HG02852 (cell line): Measurements from ENCODE around the gene LNPK.
"Not testable (repeated sequence)": the region's sequence is repeated elsewhere in the genome, so short reads cannot be mapped to it uniquely, and the experiment has no call there.

Experiments used
- ATAC-seq: cut with Tn5 transposase; IDR thresholded peaks from one replicate; pipeline ENCODE4 v1.9.1; 2021; ENCODE audit warnings: mild to moderate bottlenecking, moderate library complexity; ENCODE audit not compliant: unreplicated experiment

LNPK gene, protein sequence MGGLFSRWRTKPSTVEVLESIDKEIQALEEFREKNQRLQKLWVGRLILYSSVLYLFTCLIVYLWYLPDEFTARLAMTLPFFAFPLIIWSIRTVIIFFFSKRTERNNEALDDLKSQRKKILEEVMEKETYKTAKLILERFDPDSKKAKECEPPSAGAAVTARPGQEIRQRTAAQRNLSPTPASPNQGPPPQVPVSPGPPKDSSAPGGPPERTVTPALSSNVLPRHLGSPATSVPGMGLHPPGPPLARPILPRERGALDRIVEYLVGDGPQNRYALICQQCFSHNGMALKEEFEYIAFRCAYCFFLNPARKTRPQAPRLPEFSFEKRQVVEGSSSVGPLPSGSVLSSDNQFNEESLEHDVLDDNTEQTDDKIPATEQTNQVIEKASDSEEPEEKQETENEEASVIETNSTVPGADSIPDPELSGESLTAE

DNA sequence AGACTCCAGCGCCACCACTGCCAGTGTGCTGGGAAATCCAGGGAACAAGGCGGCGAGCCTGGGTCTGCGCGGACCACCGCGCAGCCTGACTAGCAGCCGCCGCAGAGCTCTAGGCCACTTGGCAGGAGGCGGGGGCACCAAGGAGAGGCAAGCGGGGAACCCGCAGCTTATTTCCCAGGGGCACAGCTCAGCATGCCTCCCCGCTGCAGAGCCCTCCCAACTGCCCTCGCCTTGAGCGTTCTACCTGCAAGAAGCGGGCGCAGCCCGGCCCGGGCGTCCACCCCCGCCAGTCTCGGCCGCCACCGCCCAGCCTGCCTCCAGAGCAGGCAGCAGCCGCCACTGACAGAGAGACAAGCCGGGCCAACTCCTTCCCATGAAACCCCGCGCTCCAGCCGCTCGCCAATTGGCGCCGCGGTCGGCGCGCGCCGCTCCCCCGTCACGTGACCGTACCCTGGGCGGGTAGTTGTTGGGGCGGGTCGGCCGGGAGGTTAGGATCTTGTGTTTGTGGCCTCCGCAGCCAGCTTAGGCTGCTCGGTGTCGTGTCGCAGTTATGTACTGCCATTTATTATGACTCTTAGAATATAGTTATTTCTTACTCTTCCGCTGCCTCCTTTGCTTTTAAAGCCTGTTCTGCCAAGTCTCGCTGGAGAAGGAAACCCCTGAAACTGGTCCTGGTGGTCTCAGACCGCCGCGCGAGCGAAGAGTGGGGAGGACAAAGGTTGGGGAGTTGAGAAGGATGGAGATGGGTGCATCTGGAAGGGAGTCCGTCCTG lies at the start of gene LNPK:
TSS of gene LNPK (minus strand) at position 352 of the 772 bp plus-strand sequence. CDS start 6,683 bp downstream, outside the sequence.
- peak; percentile 90 for ATAC-seq

DNA sequence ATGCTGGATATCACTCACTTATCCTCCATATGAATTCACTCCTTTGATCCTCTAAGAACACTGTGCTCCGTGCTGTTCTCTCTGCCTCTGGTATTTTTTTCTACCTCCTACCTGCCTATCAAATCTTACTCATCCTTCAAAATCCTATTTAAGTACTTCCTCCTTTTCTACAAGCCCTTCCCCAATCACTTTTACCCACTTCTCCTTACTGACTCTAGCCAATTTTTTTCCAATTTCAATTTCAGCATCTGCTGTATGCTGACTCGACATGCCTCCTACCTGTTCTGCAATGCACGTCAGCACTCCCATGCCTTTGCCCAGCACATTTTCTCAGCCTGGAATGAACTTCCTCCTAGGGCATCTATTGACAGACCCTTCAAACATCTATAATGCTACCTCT lies 37.3 kb upstream of the LNPK start:
- no peak for ATAC-seq

DNA sequence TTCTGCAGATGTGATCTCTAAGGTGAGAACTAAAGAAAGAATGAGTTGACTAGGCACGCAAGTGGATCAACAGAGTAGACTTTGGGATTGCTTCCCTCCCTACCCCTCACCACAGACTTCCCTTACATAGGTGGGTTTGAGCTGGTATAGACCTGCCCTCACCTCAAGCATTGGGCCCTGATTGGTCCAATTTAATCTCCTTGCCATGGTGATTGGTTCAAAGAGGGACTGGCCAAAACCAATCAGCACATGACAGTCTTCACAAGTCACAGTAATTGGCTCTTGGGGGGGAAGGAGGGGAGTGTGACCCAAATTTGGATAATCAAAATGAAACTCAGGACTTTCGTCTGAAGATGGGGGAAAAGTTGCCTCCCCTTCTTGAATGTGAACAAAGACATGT lies 36.6 kb upstream of the LNPK start:
- no peak for ATAC-seq

DNA sequence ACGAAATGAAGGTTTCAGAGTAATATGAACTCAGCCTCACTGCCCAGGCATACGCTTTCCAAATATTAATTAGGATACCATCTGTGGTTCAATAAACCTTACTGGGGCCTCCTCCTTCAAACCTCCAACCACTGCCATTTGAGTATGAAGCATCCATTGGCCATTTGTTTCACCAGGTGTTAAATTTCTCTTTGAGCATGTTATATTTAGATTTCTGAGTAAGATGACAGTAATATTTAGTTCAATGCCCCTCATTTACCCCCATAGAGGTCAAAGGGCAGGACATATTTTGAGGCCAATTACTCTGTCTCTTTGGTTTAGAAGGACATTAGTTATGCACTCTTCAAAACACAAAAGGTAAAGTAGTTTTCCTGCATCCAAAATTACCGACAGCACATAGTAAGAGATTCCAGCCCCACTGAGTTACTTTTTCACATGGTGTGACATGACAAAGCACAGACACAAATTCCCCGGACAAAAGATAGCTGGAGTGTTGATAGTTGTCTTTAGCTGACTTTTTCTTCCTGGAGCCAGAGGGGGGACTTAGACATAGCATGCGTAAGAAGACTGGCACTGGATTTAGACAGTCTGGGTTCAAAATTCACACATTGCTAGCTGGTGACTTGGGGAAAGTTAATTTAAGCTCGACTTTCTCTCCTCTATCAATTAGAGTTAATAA lies 33.1 kb upstream of the LNPK start:
- ATAC-seq: no peak

DNA sequence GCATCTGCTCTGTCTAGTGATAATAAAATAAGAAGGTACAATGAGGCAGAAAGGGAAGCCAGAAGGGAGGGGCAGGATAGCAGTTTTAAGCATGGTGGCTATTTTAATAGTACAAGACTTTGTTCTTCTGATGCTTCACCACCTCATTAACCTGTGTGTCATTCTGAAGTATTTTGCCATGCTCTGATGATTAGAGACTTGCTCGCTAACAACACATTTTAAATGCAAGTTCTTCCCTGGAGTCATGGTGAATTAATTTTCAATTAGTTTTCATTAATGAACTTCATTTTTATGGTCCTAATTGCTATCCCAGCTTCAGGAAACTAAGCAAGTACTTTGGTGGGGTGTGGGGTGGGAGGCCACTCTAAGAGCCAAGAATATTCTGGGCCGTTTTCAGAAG lies 25.7 kb upstream of the LNPK start:
- ATAC-seq: no peak

DNA sequence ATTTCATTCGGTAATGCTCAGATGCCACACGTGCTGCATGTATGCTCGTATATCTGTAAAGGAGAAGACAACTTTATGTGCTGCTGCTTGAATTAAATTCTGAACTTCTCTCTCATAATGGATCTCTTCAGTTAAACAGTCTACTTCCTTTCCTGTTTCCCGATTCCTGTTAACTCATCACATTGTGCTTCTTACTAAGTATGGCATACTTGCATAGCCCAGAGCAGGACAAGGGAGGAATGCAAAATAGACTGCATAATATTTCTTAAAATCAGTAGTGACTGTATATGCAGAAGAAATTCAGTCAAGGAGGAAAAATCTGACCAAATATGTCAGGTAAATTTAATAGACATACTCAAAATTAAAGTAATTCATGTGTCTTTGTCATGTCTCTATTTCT lies 23.9 kb upstream of the LNPK start:
- ATAC-seq: no peak

DNA sequence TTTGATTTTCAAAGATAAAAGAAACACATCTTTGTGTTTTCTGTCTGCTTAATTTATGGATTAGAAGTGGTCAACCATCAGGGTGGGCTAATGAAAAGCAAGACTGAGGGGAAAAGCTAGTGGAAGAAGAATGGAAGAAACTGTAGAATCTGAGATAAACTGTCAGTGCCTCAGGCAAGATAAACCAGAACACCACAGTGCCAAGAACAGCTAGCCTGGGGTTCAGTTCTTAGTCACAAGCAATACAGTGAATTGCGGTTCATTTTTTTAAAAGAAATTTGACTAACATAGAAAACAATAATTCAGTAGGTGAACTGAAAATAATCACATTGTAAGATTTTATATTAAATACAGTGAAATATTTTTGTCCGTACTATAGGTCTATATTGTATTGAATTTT lies 22.0 kb upstream of the LNPK start:
- no peak for ATAC-seq

DNA sequence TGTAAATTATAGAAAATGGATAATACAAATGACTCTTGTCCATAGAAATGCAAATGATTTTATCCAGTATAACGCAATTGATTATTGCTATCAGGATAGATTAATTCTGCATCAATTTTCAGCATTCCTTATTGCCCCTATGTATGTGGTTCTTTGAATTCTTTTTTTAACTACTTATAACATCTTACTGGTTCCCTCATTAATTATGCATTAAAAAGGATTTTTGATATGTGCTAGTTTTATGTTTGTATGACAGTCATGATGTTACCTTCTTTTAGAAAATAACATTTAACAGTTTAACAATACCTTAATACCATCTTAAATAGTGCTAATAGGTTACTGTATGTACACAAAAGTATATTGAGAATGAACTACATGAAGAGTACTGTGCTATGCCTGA lies 20.0 kb upstream of the LNPK start:
- no peak for ATAC-seq

DNA sequence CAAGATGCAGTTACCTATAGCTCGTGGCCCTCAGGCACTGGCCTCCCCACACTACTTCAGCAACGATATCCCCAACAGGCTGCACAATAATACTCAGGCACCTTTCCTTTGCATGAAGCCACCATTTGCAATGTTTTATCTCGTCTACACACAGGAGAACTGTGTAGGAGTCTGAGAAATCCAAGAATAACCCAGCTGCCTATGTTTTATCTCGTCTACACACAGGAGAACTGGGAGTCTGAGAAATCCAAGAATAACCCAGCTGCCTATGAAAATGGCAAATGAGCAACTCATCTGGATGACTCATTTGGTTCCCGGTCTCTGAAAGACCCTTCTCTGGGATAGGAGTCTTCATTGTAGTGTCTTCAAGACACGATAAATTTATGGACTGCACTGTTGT lies 18.3 kb upstream of the LNPK start:
- no peak for ATAC-seq

DNA sequence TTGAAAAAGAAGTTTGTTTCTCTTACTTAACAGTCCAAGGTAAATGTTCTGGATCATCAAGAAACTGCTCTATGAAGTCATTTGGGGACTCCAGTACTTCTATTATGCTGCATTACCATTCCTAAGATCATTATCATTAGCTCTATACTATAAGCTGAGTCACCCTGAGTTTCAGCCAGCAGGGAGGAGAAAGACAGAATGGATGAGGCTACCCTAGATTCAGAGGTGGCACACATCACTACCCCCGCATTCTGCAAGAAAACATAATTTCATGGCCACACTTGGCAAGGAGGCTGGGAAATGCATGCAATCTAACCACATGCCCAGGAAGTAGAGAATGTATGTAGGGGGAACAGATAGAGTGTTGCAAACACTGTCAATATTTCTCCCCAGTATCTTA lies 16.6 kb upstream of the LNPK start:
- ATAC-seq: no peak

DNA sequence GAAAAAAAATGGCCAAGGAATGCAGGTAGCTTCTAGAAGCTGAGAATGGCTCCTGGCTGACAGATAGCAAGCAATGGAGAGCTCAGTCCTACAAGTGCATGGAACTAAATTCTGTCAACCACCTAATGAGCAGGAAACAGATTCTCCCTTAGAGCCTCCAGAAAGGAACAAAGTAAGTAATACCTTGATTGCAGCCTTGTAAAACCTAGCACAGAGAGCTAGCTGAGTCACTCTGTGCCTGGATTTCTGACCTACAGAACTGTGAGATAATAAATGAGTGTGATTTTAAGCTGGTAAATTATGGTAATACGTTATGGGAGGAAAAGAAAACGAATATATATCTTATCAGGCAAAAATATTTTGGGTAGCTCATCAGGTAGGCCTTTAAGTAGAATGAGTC lies 7.4 kb upstream of the LNPK start:
- no peak for ATAC-seq

DNA sequence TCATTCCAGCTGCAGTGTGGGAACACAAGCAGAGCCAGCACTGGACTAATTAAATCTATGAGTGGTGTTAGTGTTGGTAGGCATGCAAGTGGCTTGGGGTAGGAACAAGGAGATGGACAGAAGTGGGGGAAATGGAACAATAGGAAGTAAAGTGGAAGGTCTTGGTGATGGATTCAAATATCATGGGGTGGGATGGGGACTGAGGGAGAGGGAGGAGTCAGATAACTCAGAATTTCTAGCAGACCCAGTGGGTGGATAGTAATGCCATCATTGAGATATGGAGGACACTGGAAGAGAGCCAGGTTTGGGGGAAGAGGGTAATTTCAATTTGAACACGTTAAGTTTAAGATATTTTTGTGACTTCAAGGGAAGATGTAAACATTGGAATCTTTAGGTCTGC lies 2.9 kb upstream of the LNPK start:
- no peak for ATAC-seq

DNA sequence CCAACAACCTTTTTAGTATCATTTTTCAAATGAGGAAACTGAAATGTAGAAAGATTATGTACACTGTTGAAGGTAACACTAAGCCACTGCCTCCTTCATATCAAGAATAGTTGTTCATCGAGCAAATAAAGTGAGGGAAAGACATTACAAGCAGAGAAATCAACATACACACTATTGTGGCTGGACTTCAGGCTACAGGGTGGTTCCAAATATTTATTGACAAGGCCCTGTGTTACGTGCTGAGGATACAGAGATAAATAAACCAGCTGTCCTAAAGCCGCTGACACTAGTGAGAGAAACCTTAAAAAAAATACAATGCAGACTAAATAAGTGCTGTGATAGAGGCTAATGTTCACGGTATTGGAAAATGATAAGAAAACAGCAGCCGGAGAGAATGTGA lies 1.9 kb upstream of the LNPK start:
- no peak for ATAC-seq

DNA sequence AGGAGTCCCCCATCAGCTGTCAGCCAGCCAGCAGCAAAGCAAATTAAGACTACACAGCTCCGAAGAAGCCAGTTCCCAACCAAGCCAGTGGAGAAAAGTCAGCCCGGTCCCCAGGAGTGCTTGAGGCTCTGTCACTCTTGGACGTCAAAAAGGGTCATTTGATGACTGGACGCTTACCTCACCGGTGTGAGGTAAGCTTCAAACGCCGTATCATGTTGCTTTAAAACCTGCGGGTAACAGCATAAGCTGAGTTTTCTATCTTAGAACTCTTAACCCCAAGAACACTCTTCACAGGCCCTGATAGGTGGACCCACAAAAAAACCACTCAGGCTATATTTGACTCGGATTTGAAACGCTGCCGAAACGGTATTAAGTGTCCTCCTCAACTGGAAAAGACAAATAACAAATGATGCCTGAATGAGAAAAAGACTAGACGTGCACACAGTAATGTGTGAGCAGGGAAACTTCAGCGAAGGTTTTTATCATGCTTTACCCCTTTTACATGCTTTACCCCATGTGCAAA lies 682 bp upstream of the LNPK start:
- no peak for ATAC-seq

DNA sequence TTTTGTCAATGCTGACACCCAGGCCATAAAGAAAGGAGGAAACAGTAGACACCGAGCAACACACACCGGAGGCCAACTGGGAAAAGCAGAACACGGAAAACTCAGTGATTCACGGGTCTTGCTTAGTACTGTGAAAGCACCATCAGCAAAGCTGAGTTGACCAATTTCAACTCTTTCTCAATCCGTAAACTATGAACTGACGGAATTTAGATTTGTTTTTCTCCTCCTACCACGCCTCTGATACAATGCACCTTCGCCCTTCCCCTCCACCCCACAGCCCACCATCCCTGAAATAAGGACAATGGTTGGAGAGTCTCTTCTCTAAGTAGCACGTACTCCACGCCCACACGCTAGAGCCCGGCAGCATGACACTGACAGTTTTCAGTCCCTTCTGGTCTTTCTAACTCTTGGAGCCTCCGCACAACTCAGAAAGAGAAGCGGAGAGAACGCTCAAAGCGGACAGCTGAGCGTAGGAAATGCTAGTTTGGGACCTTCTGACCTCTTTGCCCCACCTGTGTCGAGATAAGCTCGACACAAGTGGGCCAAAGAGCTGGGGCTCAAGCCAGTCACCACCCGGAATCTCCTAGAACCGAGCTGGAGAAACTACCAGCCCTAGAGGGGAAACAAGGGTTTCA lies 669 bp downstream of the LNPK start:
- peak; percentile 62 for ATAC-seq

DNA sequence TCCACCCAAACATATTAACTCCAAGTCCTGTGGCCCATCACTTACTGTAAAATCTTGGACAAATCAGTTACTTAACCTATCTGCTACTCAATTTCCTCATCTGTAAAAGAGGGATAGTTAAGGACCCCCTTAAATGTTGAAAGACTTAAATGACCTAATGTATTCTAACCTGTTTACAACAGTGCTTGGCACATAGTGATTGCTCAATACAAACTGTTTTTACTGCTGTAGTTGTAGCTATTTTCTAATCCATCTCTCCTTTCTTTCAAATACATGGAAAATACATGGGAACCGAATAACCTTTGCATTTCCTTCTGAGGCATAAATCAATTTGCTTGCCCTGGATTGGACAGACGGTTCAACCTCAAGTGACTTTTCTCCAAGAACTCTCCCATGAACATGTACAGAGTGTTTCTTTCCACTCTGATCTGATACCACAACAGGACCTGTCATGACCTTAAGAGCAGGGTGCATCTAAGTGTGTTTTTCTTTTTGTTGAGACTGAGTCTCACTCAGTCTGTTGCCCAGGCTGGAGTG lies 2.7 kb downstream of the LNPK start:
- no peak for ATAC-seq

DNA sequence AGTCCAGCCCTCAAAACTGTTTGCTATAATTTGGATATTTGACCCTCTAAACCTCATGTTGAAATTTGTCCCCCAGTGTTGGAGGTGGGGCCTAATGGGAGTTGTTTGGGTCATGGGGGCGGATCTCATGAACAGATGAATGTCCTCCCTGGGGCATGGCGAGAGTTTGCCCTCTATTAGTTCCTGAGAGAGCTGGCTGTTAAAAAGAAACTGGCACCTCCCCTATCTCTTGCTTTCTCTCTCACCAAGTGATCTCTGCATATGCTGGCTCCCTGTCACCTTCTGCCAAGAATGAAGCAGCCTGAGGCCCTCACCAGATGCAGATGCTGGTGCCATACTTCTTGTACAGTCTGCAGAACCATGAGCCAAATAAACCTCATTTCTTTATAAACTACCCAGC lies 12.0 kb downstream of the LNPK start:
- no peak for ATAC-seq

DNA sequence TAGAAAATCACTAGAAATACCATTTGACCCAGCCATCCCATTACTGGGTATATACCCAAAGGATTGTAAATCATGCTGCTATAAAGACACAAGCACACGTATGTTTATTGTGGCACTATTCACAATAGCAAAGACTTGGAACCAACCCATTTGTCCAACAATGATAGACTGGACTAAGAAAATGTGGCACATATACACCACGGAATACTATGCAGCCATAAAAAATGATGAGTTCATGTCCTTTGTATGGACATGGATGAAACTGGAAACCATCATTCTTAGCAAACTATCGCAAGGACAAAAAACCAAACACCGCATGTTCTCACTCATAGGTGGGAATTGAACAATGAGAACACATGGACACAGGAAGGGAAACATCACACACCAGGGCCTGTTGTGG lies 14.9 kb downstream of the LNPK start:
- ATAC-seq: not testable (repeated sequence)

DNA sequence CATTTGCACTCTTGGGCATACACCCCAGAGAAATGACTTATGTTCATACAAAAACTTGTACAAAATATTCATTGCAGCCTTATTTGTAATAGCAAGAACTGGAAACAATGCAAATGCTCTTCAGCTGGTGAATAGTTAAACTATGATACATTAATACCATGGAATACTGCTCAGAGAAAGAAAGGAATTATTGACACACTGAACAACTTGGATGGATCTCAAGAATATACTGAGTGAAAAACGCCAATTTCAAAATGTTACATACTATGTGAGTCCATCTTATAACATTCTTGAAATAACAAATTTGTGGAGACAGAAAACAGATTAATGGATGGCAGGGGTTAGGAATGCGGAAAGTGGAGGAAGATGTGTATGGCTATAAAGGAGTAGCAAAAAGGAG lies 17.2 kb downstream of the LNPK start:
- no peak for ATAC-seq

DNA sequence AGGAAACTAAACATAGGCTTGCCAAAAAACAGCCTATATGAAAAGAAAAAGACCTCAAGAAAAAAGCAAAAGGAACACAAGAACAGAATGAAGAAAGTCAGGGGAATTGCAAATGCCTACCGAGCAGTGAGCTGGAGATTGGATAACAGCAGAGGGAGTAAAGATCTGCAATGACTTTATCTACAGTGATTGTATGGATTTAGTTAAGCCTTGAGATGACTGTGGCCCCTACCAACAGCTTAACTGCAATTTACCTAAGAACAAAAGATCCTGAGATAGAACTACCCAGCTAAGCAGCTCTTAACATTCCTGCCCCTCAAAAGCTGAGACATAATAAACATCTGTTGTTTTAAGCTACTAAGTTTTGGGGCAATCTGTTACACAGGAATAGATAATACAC lies 20.5 kb downstream of the LNPK start:
- ATAC-seq: no peak
